C4-2B (cell line): ENCODE data around the gene ELFN2.

Experiments used
- H3K27ac ChIP-seq: fragments of 450-650 bp; 2 replicates; pipeline ENCODE4 v1.5.1; 2017
- ZFX ChIP-seq: fragments of 450-650 bp; IDR thresholded peaks from 2 replicates; pipeline ENCODE4 v1.6.1; 2017
- TF ChIP-seq, protein P1 (sequence below): fragments of 450-650 bp; conservative IDR thresholded peaks from 2 replicates; pipeline ENCODE4 v1.5.1; 2017; ENCODE audit warnings: mild to moderate bottlenecking

The ELFN2 gene

DNA sequence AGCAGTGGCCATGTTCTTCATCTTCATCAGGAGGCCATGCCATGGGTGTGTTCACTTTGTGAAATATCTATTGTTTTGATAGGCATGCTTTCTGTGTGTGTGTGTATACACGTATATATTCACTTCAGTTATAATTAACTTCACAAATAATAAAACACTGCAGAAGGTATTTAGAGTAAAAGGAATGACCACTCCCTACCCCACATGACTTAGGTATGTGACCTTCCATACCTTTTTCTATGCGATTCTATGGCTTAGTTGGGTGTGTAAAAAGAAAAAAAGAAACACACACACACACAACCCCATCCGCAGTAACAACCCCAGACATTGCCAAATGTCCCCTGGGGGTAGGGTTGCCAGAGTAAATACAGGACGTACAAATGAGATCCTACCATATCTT is 73.0 kb downstream of the ELFN2 start:
- no peak for TF ChIP-seq ZFX
- TF ChIP-seq, protein P1, sequence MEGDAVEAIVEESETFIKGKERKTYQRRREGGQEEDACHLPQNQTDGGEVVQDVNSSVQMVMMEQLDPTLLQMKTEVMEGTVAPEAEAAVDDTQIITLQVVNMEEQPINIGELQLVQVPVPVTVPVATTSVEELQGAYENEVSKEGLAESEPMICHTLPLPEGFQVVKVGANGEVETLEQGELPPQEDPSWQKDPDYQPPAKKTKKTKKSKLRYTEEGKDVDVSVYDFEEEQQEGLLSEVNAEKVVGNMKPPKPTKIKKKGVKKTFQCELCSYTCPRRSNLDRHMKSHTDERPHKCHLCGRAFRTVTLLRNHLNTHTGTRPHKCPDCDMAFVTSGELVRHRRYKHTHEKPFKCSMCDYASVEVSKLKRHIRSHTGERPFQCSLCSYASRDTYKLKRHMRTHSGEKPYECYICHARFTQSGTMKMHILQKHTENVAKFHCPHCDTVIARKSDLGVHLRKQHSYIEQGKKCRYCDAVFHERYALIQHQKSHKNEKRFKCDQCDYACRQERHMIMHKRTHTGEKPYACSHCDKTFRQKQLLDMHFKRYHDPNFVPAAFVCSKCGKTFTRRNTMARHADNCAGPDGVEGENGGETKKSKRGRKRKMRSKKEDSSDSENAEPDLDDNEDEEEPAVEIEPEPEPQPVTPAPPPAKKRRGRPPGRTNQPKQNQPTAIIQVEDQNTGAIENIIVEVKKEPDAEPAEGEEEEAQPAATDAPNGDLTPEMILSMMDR: no peak
- H3K27ac ChIP-seq: no peak overlapping the region

DNA sequence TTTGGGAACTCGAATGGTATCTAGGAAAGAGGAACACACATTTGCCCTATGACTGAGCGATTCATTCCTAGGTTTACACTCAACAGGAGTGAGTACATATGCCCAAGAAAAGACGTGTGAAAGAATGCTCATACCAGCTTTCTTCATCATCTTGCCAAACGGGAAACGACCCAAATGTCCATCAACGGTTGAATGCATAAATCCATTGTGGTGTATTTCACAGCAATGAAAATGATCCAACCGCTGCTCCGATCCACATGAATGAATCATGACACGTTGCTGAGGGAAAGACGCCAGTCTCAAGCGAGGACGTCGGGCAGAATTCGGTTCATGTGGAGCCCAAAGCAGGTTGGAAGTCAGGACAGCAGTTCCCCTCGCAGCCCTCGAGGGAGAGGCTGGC is 73.4 kb downstream of the ELFN2 start:
- no peak overlapping the region for H3K27ac ChIP-seq
- TF ChIP-seq, protein P1: no peak
- no peak for TF ChIP-seq ZFX

DNA sequence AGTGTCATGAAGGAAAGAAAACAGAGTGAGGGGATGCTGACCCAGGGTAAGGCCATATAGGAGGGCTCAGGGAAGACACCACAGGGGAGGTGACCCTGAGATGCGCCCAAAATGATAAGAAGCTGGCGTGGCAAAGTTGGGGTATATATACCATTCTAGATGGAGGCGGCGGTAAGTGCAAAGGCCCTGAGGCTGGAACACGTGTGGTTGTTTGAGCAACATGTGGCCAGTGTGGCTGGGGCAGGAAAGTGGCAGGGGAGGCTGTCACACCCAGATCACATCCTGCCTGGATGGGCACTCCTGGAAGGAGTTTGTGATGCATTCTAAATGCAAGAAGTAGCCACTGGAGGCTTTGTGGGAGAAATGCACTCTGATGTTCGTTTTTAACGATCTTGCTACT is 74.8 kb downstream of the ELFN2 start:
- H3K27ac ChIP-seq: no peak overlapping the region
- TF ChIP-seq, protein P1: no peak
- TF ChIP-seq ZFX: no peak

DNA sequence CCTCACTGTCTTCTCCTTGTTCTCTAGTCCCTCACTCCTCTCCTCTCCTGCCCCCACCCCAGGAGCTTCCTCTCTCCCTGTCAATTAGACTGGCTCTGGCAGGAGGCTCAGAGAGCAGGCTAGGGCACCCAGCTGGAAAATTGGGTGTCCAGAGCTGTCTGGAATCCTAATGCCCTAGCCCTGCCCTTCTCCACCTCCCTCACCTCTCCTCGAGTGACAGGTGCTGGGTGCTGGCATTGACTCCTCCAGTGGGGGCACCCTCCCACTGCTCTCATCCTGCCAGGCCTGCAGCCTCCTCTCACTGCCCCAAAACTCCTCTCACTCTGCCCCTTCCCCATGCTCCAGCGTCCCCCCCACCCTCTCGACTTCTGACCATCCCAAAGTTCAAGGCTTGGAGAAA is 76.0 kb downstream of the ELFN2 start:
- H3K27ac ChIP-seq: no peak overlapping the region
- TF ChIP-seq ZFX: no peak
- TF ChIP-seq, protein P1: no peak

DNA sequence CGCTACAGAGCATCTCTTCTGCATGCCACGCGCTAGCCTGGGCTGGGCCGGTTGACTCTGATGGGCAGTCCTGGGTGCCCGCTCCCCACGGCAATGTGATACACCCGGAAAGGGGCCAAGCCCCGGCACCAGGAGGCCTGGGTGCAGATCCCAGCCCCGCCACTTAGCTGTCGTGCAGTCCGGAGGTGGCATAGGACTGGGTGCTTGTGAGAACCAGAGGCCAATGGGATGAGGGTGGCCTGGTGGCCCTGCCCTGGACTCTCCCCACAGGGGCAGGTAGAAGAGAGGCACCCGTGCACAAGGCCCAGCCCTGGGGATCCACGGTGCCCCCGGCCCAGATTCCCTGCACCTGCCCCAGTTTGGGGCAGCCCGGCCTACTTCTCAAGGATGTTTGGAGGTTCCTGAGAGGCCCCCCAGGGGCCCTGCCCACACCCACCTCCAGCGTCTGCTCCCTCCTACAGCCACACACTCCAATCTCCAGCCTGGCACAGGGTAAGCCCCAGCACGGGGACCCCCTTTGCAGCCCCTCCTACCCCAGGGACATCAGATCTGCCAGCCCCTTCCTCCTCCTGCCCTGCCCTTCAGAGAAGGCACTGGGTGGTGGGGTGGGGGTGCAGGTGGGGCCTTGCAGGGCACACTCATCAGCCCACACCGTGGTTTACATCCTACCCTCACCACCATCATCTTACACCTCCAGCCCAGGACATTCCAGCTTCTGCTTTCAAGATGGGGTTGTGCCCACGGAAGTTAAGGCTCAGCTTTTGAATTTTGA is 78.0 kb downstream of the ELFN2 start:
- no peak overlapping the region for H3K27ac ChIP-seq
- TF ChIP-seq, protein P1: no peak
- TF ChIP-seq ZFX: no peak

DNA sequence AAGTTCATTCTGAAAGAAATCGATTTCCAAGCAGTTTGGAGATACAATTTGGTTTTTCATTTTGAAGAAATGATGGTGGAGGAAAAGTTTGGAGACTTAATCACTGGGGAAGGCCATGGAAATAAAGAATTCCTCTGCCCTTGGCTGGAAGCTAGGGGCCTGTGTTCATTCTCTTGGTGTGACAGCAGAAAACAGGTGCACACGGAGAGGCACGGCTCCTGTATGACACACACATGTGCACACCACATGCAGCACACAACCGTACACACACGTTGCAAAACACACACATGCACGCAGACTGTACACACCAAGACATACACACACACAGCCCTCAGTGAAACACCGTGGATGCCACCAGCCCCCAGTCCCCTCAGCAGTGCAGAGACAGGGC is 80.8 kb downstream of the ELFN2 start:
- H3K27ac ChIP-seq: no peak overlapping the region
- TF ChIP-seq, protein P1: no peak
- no peak for TF ChIP-seq ZFX

DNA sequence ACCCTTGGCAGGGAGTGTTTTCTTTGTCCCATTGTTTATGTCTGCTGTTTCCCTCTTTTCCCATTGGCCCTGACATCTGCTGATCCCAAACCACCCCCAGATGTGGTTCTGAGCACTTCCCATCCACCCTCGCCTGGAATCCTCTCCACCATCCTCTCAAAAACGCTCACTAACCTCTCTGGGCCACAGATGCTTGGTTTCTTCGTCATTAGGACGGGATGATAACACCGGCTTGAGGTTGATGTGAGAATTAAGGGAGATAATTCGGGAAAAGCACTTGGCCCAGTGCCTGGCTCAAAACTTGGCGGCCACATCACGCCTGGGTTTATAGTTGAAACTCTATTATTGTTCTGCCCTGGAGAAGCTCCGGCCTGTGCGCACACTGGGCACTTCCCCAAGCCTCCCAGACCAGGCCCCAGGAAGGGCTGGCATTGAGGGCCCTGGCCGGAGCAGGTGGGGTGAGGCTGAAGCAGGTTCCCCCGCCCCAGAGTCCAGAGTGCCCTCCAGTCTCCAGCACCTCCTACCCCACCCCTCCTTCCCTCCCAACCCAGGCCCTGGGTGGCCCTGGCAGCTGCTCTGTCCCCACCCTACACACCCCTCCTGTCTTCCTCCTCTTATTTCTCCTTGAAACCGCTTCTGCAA is 81.3 kb downstream of the ELFN2 start:
- no peak for TF ChIP-seq ZFX
- TF ChIP-seq, protein P1: no peak
- H3K27ac ChIP-seq: no peak overlapping the region
